PFSK-1 (cell line): ENCODE data around the gene KLF13.

Source experiments
- FOXP2 ChIP-seq: optimal IDR thresholded peaks from 2 replicates; pipeline ENCODE3; 2011; ENCODE audit warnings: borderline replicate concordance, control low read depth, inconsistent platforms; ENCODE audit not compliant: insufficient read depth; ENCODE audit errors: extremely low read length, extremely low read depth
- POLR2AphosphoS5 ChIP-seq: IDR thresholded peaks from 2 replicates; pipeline ENCODE4 v1.6.1; 2012; ENCODE audit warnings: low read depth, mild to moderate bottlenecking, control low read depth, low read length, moderate library complexity
- SIN3A ChIP-seq: IDR thresholded peaks from 2 replicates; pipeline ENCODE4 v1.6.1; 2012; ENCODE audit warnings: mild to moderate bottlenecking, low read length, moderate library complexity, borderline replicate concordance; ENCODE audit not compliant: insufficient read depth
- TAF1 ChIP-seq: IDR thresholded peaks from 2 replicates; pipeline ENCODE4 v1.6.1; 2012; ENCODE audit warnings: low read length, control low read depth, borderline replicate concordance; ENCODE audit not compliant: insufficient read depth
- TF ChIP-seq, protein P1 (sequence below), 2 experiments: IDR thresholded peaks; 2 replicates each; pipeline versions ENCODE4 v1.6.1 to v1.8.0; 2011 to 2012; ENCODE audit warnings: low read depth in 2 of 2, low read length in 2 of 2, control low read depth in 1 of 2, inconsistent platforms in 1 of 2, mild to moderate bottlenecking in 1 of 2, moderate library complexity in 1 of 2; ENCODE audit not compliant: insufficient read depth in 1 of 2

Gene KLF13

GRCh38 chr15:31376511-31376910, 49.9 kb downstream of the KLF13 start:
- TF ChIP-seq, protein P1, sequence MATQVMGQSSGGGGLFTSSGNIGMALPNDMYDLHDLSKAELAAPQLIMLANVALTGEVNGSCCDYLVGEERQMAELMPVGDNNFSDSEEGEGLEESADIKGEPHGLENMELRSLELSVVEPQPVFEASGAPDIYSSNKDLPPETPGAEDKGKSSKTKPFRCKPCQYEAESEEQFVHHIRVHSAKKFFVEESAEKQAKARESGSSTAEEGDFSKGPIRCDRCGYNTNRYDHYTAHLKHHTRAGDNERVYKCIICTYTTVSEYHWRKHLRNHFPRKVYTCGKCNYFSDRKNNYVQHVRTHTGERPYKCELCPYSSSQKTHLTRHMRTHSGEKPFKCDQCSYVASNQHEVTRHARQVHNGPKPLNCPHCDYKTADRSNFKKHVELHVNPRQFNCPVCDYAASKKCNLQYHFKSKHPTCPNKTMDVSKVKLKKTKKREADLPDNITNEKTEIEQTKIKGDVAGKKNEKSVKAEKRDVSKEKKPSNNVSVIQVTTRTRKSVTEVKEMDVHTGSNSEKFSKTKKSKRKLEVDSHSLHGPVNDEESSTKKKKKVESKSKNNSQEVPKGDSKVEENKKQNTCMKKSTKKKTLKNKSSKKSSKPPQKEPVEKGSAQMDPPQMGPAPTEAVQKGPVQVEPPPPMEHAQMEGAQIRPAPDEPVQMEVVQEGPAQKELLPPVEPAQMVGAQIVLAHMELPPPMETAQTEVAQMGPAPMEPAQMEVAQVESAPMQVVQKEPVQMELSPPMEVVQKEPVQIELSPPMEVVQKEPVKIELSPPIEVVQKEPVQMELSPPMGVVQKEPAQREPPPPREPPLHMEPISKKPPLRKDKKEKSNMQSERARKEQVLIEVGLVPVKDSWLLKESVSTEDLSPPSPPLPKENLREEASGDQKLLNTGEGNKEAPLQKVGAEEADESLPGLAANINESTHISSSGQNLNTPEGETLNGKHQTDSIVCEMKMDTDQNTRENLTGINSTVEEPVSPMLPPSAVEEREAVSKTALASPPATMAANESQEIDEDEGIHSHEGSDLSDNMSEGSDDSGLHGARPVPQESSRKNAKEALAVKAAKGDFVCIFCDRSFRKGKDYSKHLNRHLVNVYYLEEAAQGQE (IDR thresholded peaks at IDR 0.05; ENCODE audit: insufficient read depth in 1 of 2, low read depth in 2 of 2, low read length in 2 of 2) = no peak
- TF ChIP-seq SIN3A (no peak), TAF1 (no peak), FOXP2 (no peak), POLR2AphosphoS5 (no peak)

DNA sequence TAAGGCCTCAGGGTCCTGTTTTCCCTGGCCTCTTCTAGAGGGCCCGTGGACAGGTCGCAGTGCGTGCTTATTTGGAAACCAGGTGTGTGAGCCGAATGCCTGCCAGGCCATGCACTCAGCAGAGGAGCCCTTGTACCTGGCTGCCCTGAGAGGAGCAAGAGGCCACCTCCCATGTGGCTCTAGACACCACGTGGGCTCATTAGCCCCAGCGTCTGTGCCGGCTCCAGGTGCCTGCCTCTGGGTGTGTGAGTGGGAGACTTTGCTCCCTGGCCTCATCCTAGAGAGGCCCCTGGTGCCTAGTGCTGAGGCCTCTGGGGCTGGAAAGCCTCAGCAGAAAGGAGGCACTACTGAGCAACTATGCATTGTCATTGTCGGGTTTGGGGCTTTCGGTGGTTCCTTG, 50.4 kb downstream of the KLF13 start:
- no peak for TF ChIP-seq POLR2AphosphoS5
- TF ChIP-seq TAF1 = no peak
- no peak for TF ChIP-seq FOXP2
- TF ChIP-seq SIN3A = no peak
- TF ChIP-seq, protein P1 (IDR thresholded peaks at IDR 0.05; ENCODE audit: insufficient read depth in 1 of 2, low read depth in 2 of 2, low read length in 2 of 2) = no peak

DNA sequence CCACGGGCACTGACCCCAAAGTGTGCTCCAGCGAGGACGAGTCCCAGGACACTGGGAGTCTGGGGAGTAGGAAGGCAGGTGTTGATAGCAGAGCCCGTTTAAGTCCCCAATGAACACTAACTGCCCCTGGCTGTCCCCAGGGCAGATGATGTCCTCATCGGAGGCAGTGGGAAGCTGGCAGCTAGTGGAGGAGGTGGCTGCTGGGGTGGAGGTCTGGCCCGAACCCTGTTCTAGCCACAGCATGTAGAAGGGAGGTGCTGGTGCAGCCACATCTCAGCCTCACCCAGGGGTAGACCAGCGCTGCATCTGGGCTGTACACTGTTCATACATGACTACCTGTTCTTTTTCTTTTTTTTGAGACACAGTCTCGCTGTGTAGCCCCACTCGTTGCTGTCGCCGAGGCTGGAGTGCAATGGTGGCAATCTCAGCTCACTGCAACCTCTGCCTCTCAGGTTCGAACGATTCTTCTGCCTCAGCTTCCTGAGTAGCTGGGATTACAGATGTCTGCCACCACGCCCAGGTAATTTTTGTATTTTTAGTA, 51.8 kb downstream of the KLF13 start:
- no peak for TF ChIP-seq TAF1
- TF ChIP-seq, protein P1 (IDR thresholded peaks at IDR 0.05; ENCODE audit: insufficient read depth in 1 of 2, low read depth in 2 of 2, low read length in 2 of 2) = no peak
- TF ChIP-seq POLR2AphosphoS5 = no peak
- no peak for TF ChIP-seq SIN3A
- no peak for TF ChIP-seq FOXP2

GRCh38 chr15:31379042-31379441, 52.4 kb downstream of the KLF13 start:
- TF ChIP-seq SIN3A (no peak), TAF1 (no peak), FOXP2 (no peak), POLR2AphosphoS5 (no peak)
- TF ChIP-seq, protein P1 (IDR thresholded peaks at IDR 0.05; ENCODE audit: insufficient read depth in 1 of 2, low read depth in 2 of 2, low read length in 2 of 2) = no peak

DNA sequence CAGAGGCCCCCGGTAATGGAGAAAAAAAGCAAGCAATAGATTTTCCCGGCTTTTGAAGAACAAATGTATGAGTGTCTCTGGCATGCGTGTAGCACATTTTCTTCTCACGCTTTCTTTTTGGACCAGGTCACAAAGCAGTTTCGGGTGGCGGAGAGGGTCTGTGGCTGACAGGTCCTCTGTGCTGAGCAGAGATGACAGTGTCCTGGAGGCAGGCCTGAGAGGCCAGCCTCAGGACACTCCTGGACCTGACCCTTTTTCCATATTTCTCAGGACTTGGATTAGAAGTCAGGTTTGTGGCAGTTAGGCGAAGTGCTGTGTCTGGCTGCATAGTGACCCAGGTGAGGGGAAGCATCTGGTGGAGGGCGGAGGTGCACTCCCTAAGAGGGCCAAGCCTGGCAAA, 52.9 kb downstream of the KLF13 start:
- TF ChIP-seq, protein P1 (IDR thresholded peaks at IDR 0.05; ENCODE audit: insufficient read depth in 1 of 2, low read depth in 2 of 2, low read length in 2 of 2) = no peak
- TF ChIP-seq TAF1 (no peak), FOXP2 (no peak), POLR2AphosphoS5 (no peak), SIN3A (no peak)
